Neural progenitor cell (in vitro differentiated cells): Measurements from ENCODE around the gene YTHDF2.

Source experiments
- EZH2 ChIP-seq: fragments of 200-600 bp; sonication (generic); IDR thresholded peaks from 2 replicates; pipeline ENCODE4 v1.6.1; 2017; ENCODE audit warnings: antibody characterized with exemption, mild to moderate bottlenecking, moderate library complexity
- TF ChIP-seq, protein P1 (sequence below): fragments of 200-600 bp; sonication (generic); IDR thresholded peaks from 2 replicates; pipeline ENCODE4 v1.5.1; 2017; ENCODE audit warnings: antibody characterized with exemption, mild to moderate bottlenecking

DNA sequence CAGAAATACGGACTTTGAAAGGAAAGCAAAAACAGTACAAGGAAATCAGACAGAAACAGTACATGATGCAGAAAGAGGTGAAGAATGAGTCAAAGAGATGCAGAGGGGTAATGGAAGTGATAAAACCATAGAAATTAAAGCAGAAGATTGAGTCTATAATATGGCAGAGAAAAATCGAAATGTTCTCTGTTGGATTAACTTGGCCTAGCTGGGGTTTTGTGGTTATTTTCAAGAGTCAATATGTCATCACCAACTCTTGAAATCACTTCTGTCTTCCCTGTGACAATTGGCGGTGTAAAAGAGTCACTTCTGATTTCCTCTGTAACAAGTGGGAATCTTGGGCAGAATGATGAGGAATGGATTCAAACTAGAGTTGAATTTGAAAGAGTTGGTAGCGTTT lies 7.4 kb downstream of the YTHDF2 start:
- TF ChIP-seq, protein P1, sequence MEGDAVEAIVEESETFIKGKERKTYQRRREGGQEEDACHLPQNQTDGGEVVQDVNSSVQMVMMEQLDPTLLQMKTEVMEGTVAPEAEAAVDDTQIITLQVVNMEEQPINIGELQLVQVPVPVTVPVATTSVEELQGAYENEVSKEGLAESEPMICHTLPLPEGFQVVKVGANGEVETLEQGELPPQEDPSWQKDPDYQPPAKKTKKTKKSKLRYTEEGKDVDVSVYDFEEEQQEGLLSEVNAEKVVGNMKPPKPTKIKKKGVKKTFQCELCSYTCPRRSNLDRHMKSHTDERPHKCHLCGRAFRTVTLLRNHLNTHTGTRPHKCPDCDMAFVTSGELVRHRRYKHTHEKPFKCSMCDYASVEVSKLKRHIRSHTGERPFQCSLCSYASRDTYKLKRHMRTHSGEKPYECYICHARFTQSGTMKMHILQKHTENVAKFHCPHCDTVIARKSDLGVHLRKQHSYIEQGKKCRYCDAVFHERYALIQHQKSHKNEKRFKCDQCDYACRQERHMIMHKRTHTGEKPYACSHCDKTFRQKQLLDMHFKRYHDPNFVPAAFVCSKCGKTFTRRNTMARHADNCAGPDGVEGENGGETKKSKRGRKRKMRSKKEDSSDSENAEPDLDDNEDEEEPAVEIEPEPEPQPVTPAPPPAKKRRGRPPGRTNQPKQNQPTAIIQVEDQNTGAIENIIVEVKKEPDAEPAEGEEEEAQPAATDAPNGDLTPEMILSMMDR, result no peak
- no peak for TF ChIP-seq EZH2
